Activated naive CD8-positive, alpha-beta T cell treated with anti-CD3 and anti-CD28 coated beads, Interleukin-2, amount 50 U/mL, for 16 hours (primary cell): ENCODE data around the gene NTM.
"Not testable (repeated sequence)": the region's sequence is repeated elsewhere in the genome, so short reads cannot be mapped to it uniquely, and the experiment has no call there.

Experiments used
- DNase-seq: peaks from one replicate; pipeline ENCODE4 v3.0.0-alpha.2; 2020; ENCODE audit warnings: low read depth, low spot score

The NTM gene

GRCh38 chr11:132347156-132348090 lies 977.0 kb downstream of the NTM start:
- DNase-seq, result no peak

GRCh38 chr11:132349811-132350733 lies 979.7 kb downstream of the NTM start:
- DNase-seq, result no peak

GRCh38 chr11:132351050-132351449 lies 980.6 kb downstream of the NTM start:
- no peak for DNase-seq

GRCh38 chr11:132352497-132352896 lies 982.1 kb downstream of the NTM start:
- DNase-seq, result no peak

GRCh38 chr11:132353255-132353654 lies 982.8 kb downstream of the NTM start:
- DNase-seq, result no peak

- DNase-seq, result no peak
Measured at GRCh38 chr11:132357811-132358572, 987.6 kb downstream of the NTM start.

GRCh38 chr11:132358573-132358953 lies 988.1 kb downstream of the NTM start:
- DNase-seq, result no peak

- DNase-seq, result no peak
Measured at GRCh38 chr11:132361011-132361550, 990.7 kb downstream of the NTM start.

- no peak for DNase-seq
Measured at GRCh38 chr11:132365650-132366049, 995.2 kb downstream of the NTM start.

- DNase-seq, result no peak
Measured at GRCh38 chr11:132367293-132367692, 996.9 kb downstream of the NTM start.

GRCh38 chr11:132370114-132370513 lies 999.7 kb downstream of the NTM start:
- DNase-seq, result not testable (repeated sequence)

- no peak for DNase-seq
Measured at GRCh38 chr11:132373405-132374143, 1003.2 kb downstream of the NTM start.

- no peak for DNase-seq
Measured at GRCh38 chr11:132379540-132379939, 1009.1 kb downstream of the NTM start.
